NCI-H526 treated with DMSO at 0.1 percent for 48 hours (cell line): ENCODE data around the gene PRXL2B.

Experiments used
- DNase-seq: peaks from one replicate; lab custom pipeline; 2025; lab: John Stamatoyannopoulos, UW

PRXL2B gene

DNA sequence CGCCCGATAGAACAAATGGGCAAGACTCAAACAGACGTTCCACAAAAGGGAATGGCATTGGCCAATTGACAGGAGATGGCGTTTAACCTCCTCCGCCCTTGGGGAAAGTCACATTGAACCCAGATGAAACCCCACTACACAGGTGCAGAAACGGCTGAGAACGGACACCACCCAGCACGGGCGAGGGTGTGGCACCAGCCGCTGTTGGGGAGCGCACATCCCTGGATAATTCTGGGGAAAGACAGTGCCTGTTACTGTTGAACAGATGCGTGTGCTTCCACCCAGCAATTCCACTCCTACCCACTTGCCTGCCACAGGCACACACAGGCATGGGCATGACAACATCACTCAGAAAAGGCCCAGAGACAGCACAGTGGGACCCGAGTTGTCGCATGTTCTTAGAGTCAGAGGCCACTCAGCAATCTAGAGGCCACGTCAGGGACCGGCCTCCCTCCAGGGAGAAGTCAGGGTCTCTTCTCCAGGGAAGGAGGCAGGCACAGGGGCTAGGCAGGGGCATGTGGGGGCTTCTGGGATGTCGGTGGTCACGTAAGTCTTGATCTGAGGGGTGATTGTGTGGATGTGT is 15.2 kb downstream of the PRXL2B start:
- DNase-seq = no peak

DNA sequence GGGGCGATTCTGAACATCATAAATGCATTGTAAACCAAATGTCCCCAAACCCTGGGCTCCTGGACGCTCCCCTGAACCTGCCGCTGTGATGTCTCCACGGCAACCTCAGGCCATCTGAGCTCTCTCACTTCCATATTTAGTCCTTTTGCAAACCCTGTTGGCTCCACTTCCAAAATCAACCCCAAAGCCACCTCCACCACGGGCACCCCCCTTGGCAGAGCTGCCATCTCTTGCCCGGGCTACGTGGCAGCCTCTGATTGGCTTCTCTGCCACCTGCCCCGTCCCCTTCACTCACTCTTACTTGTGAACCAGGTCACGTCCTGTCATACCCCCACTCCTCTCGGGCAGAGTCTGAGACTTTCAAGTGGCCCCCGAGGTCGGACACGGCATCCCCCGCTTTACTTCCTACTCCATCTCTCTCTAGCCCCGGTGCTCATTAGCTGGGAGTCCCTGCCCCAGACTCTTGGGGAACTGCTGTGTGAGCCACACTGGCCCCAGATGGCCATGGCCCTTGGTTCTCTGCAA is 15.8 kb downstream of the PRXL2B start:
- no peak for DNase-seq

DNA sequence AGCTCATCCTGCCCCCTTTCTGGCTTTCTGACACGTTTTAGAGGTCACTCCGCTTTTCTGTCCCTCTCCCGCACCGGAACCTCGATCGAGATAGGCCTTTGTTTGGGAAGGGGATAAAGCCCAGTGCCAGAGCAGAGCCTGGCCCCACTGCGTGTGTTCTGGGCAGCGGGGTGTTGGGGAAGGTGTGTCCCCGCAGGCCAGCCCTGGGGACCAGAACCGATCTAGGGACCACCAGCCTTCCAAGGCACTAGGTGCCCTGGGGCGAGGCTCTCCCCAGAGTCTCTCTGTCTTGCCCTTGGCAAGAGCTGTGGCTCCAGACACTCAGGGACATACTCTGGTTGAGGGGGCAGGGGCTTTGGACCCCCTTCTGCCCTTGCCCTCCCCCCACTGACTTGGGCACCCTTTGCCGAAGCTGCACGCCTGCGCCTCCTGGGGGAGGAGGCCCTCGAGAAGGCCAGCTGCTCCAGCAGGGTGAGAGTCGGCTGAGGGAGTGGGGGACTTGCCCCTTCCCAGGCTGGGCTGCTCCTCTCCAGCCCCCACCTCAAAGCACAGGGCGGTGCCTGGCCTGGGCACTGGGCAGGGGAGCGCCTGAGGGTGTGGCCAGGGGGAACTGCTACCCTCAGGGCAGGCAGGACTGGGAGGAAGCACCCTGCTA is 16.4 kb downstream of the PRXL2B start:
- DNase-seq = no peak

DNA sequence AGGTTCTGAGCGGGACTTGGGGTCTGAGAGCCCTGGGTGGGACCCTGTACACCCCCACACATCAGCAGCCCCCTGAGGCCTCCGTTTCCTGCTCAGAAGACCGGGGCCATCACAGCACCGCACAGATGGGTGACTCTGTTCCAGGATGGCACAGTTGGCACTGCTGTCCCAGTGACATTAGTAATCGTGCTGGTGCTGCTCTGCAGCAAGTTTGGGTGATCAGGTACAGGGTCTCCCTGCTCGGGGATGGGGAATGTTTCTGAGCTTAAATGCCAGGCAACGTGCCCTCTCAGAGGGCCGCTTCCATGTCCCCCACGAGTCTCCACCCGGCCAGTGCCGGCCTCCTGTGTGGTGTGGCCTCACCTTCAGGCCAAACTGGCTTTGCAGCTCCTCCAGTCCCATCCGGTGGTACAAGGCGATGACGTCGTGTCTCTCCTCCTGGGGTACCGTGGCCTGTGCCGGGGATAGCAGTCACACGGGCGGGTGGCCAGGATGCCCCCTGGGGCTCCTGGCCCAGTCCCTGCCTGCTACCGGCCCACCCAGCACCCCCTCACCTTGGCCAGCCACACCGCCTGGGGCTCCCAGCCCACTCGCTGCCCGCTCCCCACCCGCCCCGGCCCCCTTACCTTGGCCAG is 17.1 kb downstream of the PRXL2B start:
- no peak for DNase-seq

DNA sequence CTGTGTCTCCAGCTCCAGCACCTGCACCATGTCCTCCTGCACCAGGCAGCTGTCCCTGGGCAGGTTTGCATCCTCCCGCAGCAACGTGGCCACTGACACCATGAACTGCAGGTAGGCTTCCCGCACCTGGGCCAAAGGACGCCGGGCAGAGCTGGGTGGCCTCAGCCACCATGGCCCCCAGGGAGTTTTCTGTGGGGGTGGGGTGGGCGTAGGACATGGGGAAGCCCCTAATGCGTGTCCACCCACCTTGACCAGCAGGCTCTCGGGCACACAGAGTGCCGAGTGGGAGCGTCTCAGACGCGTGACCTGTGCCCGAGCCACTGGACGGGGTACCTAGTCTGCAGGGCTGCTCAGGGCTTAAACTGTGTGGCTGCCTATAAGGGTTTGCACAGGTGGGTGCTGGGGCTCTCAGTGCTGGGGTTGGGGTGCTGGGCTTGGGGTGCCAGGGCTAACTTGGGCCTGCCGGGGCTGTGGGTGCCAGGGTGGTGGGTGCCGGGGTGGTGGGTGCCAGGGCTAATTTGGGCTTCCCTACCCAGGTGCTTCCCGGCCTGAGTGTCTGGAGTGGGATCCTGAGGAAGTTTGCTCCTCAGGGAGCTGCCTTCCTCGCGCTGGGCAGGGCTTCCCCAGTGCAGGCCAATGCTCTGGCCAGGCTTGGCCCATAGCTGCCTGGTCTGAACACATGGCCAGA is 17.7 kb downstream of the PRXL2B start:
- DNase-seq = no peak

DNA sequence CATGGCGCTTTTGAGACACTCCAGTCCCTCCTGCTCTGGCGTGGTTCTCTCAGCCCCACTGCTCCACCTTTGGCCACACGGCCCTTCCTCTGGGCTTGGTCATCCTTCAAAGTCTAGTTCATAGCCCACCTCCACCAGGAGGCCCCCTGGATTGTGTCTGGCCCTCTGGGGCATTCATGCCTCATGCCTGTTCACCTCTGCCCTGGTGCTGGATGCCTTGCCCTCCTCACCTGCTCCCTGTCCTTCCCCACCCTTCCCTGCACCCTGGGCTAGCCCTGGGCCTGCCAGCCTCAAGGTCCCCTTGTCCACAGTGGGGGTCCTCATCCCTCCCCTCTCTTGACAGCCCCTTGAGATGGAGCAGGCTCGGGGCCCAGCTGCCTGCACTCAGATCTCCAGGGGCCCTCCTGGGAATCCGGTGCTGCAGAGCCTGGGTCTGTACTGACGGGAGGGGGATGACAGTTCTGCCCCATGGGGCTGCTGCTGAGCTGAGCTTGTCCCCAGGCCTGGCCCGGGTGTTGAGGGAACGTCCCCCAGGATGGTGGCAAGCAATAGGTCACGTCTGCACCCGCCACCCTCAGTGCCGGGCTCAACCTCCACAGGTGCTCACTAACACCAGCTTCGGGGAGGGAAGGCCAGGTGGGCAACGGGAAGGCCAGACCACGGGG is 18.4 kb downstream of the PRXL2B start:
- no peak for DNase-seq

DNA sequence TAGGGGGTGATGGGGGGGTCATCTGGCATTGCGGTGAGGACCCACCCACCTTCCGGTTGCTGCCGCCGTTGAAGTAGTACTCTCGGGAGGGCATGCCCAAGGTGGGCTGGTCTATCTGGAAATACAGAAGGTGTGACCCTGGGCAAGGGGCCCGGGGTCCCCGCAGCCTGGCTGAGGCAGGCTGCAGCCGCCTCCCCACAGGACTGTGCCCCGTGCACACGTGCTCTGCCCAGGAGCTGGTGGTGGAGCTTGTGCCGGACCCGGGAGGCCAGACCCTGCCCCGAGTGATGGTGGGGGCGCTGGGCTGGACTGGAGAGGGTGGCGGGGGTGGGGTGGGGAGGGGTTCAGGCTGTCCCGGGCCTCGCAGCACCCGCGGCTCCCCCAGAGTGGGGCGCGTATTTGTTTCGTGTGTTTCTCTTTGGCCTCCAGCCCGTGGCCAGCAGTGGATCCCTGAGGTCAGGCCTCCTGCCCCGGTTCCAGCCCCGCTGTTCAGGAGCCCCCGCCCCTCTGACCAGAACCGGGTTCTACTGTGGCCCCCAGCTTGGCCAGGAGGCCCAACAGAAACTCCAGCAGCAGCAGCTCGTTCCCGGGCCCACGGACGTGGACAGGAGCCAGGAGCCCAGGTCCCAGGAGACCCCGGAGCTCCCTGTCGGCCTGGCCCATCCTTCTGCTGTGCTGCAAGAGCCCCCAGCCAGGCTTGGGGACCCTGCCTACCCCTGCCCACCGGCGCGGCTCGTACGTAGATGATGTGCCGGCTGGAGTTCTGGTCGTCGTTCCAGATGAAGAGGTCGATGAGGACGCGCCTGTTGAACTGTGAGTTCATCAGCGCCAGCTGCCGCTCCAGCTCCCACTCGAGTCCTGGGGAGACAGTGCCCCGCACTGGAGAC is 19.2 kb downstream of the PRXL2B start:
- DNase-seq = no peak

DNA sequence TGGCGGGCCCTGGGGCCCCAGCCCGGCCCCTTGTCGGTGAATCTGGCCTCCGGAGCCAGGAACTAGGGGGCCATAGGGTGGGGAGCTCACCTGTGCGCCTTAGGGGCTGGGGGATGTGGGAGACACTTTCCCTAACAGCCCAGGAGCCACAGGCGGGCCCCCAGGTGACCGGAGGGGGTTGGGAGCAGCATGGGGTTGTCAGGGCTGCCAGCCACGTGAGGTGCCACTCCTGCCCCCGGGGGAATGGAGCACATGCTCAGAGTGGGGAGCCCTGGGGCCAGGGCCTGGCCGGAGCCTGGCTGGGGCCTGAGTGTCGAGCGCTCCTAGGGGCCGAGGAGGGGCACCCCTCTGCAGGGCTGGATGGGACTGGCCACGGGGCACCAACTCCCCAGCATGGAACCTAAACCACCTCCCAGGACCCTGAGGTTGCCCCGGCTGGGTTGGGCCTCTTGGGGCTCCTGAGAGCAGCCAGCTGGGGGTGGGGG is 19.9 kb downstream of the PRXL2B start:
- DNase-seq = no peak

DNA sequence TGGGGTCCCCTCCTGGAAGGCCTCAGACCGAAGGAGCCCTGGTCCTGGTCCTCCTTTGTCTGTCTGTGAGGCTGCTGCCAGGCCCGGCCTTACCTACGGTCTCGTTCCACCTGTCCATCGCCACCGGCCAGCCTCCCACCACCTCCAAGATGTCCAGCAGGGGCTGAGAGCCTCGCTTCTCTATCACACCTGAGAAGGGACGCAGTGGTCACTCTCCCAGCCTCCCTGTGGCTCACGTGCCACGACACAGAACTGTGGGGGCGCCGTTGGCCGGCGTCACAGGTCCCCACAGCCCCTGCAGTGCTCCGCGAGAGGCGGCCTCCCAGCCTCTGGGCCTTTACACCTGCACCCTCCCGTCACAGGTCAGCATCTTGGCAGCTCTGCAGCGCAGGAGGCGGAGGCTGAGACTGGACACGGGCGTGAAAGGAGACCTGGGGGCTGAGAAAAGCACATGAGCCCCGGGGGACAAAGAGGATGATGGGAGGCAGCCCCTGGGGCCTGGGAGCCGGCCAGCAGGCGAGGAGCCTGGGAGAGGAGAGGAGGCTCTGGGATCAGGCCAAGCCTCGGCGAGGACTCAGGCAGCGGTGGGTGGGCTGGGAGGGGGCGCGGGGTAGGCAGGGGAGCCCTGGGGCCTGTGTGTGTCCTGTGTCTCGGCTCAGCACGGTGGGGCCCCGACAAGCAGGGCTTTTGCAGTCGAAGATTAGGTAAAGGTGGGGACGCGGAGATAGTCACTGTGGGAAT is 20.5 kb downstream of the PRXL2B start:
- no peak for DNase-seq

DNA sequence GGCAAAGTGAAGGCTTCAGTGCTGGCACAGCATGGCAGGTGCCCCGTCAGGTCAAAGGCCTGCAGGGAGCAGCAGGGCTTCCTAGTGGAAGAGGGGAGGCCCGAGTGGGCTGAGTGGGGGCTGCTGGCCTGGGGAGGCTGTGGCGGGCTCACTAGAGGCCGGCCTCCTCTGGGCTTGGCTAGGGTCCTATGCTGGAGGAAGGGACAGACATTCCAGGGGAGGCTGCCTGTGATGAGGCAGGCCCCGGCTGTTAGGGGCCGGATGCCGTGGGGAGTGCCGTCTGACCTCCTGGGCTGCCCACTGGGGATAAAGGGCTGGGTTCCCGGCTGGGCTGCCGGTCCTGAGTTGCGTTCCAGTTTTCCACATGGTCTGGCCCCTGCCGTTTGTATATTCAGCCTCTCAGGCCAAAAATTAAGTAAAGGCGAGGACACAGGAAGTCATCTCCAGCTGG is 21.1 kb downstream of the PRXL2B start:
- DNase-seq = no peak

DNA sequence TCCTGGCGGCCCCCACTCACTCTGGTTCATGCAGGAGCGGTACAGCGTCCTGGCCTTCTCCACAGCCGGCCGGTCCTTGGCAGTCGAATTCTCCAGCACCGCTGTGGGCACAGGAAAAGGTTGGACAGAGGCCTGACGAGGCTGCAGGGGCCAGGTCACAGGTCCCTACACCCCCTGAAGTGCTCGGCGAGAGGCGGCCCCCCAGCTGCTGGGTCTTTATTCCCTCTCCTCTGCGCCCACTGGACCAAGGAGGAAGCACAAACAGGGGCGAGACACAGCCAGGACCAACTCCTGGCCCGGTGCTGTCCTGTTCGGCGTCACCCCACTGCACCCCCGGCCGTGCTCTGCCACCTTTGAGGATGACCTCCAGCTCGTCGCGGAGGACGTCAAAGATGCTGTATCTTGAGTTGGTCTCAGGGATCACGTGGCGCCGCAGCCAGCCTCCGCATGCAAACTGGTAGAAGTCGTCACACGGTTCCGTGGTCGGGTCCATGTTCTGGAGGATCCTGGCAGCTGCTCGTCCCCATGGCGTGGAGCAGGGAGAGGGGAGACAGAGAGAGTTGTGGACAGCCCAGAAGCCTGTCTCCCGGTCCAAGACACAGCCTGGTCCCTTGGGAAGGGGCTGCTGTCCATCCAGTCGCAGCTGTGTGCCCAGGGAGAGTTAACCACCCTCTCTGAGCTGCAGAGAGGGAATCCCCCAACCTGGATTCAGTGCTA is 22.9 kb downstream of the PRXL2B start:
- no peak for DNase-seq

DNA sequence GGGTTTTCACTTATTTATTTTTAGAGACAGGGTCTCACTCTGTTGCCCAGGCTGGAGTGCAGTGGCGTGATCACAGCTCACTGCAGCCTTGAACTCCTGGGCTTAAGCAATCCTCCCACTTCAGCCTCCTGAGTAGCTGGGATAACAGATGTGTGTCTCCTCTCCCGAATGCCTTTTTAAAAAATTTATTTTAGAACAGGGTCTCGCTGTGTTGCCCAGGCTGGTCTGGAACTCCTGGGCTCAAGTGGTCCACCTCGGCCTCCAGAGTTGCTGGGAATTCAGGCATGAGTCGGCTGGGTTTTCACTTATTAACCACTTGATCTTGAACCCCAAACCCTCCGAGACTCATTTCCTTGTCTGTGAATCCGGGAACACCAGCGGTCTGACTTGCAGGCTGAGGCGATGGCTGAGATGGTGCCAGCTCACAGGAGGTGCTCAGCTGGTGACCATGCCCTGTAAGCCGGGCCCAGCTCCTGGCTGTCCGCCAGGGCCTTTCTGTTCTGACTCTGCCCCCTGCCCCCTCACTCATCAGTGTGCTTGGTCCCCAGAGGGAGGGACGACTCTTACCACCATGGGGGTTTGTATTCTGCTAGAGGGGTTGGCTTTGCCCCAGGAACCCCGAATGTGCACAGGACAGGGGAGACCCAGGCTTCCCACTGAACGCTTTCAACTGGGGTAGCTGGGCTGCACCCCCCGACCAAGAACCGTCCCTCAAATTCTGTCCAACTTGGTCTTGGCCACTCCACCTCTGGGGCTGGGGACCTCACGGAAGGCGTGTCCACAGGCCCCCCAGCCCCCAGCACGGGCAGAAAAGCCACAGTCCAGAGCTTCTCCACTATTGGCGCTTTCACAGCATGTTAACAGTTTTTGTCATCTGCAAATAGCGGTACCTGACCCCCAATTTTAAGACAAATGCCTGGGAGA is 23.7 kb downstream of the PRXL2B start:
- no peak for DNase-seq

DNA sequence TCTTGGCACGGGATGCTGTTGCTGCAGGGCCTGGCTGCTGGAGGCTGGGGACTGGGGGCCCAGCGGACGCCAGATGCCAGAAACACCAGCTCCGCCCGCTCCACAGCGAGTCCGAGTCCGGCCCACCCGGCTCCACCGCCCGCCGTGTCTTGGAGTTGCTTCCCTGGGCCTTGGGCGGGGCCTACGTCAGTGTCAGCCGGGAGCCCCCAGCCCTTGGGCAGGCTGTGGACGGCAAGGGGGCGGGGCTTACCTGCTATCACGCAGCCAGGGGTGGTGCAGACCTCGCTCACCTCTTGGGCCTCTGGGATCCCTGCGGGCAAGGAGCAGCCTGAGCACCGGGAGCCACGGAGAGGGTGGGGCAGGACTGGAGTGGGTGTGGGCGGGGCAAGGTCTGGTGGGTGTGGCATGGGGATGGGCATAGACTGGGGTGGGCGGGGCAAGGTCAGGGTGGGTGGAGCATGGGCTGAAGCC is 24.5 kb downstream of the PRXL2B start:
- peak; percentile 34 for DNase-seq

DNA sequence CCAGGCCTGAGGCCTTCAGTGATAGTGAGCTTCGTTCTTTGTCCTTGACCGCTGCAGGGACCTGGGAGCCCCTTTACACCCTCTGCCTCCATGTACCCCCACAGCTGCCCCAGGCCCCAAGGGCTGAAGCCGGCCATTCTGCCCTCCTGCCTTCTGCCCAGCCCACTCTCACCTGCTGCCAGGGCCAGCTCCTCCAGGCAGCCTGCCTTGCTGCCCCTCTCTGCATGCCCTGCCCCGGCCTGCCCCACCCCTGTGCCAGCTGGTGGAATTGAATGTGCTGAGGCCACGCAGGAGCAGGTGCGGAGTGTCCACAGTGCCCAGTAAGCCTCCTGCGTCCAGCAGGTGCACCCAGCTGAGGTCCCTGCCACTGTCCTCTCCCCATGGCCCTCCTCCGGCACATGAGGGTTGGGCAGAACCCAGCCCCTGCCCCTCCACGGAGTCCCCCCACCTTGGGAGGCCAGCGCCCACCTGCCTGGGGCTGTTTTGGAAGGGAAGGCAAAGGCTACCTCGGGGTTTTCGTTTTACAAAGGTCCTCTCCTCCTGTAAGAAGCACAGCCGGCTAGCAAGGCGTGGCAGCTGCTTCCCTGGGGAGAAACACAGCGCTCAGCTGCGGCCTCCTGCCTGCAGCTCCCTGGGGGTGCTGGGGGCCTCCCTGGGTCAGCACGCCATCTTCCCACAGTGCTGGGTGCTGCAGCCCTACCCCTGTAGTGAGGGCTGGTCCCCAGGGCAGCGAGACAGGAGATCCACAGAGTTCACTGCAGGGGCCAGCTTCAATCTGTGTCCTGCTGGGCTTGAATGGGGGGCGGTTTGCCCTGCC is 25.3 kb downstream of the PRXL2B start:
- no peak for DNase-seq

DNA sequence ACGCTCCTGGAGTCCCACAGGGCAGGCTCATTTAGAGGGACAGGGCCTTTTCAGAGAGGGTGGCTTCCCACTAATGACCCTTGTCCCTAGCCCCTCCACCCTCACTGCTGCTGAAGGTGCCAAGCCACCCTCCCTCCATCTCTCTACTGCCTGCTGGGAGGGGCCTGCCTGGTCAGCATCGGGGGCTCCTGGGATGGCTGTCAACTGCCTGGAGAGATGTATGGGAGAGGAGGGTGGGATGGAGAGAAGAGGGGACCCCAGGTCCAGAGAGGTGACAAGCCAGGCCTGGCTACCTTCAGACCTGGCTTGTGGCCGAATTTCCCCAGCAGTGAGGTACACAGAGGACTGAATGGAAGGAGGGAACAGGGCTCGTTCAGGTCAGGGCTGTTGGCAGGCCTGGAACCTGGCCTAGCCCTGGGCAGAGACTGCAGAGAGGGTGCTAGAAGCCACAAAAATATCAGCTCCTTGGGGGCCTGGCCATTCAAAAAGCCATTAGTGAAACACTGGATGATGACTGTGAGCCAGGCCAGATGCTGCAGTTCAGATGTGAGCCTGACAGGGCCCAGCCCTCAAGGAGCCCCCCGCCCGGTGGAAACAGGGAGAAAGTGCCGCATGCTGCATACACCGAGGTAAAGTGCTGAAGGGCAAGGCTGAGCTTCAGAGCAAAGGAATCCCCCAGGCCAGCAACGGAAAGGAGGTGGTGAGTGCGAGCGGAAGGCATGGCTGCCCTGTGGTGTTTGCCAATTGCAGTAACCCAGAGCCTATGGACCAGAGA is 26.2 kb downstream of the PRXL2B start:
- DNase-seq = no peak

DNA sequence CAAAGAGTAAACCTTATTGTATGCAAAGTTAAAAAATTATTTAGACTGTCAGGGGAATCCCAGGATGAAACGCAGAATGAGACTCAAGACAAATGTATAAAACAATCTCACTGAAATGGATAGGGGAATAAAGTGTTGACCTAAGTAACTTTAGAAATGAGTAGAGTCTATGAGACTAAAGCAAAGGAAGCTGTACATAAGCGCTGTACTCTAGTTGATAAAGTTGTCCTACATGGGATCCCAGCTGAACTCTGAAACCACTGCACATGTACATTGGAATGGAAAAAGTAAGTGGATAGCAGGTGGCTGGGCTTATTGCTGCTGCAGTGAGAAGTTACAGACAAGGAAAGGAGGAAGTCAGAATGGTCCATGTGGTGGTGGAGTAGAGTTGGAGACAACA is 27.6 kb downstream of the PRXL2B start:
- DNase-seq = no peak

DNA sequence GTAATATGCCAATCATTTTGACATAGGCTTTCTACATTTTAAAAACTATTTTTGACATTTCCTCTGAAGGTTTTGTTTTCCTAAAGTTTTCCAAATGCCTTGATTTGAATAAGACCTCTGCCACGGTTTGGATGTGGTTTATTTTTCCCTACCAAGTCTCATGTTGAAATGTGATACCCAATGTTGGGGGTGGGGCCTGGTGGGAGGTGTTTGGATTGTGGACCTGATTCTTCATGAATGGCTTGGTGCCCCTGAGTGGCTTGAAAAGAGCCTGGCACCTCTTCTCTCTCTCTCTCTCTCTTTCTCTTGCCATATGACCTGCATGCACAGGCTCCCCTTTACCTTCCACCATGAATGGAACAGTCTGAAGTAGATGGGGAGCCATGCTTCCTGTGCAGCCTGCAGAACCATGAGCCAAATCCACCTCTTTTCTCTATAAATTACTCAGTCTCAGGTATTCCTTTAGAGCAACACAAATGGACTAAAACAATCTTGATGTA is 31.4 kb downstream of the PRXL2B start:
- DNase-seq = peak; percentile 11
